Suprapubic skin (tissue), 4 donors: ENCODE data around the gene CABP4. TPM values are rescaled to one million over a fixed set of nuclear protein-coding genes. Genes with fewer than 3 reads are reported as not detected.

Source experiments
- DNase-seq, 2 donors: peaks; one replicate each; pipeline ENCODE4 v3.0.0-alpha.2; 2019; ENCODE audit warnings: low spot score in 2 of 2
- H3K27ac ChIP-seq: fragments of 200-600 bp; sonication (generic); one replicate; pipeline ENCODE4 v1.5.1; 2019
- H3K27me3 ChIP-seq: fragments of 200-600 bp; sonication (generic); one replicate; pipeline ENCODE4 v1.5.1; 2019
- H3K36me3 ChIP-seq: fragments of 200-600 bp; sonication (generic); one replicate; pipeline ENCODE4 v1.5.1; 2019
- H3K4me1 ChIP-seq: fragments of 200-600 bp; sonication (generic); one replicate; pipeline ENCODE4 v1.5.1; 2019
- H3K4me3 ChIP-seq: fragments of 200-600 bp; sonication (generic); one replicate; pipeline ENCODE4 v1.5.1; 2019; ENCODE audit warnings: mild to moderate bottlenecking
- H3K9me3 ChIP-seq: fragments of 200-600 bp; sonication (generic); one replicate; pipeline ENCODE4 v1.5.1; 2019
- EP300 ChIP-seq: sonication (generic); formaldehyde crosslinking; IDR thresholded peaks from one replicate; pipeline ENCODE4 v1.6.1; 2017; ENCODE audit warnings: antibody characterized with exemption
- POLR2A ChIP-seq, 2 donors: fragments of 450-650 bp; IDR thresholded peaks; one replicate each; pipeline ENCODE4 v1.6.1; 2017; ENCODE audit warnings: antibody characterized with exemption in 2 of 2, mild to moderate bottlenecking in 2 of 2, moderate library complexity in 2 of 2
- POLR2AphosphoS5 ChIP-seq, 3 donors: sonication (generic); formaldehyde crosslinking; IDR thresholded peaks; one replicate each; pipeline ENCODE4 v1.6.1; 2017; ENCODE audit warnings: antibody characterized with exemption in 3 of 3
- WGBS: methylation state at CpG from one replicate; pipeline ENCODE4 v1.1.5; 2018; 5-methylcytosine and 5-hydroxymethylcytosine counted together
- total RNA-seq, 4 donors: library from RNA; depleted of rRNA; stranded (reverse); fragments of >200 nt; gene quantifications; one replicate each; pipeline ENCODE4 v1.1.0, GENCODE V29; 2016
- TF ChIP-seq, protein P1 (sequence below), 2 donors: fragments of 200-600 bp in 1 of 2; fragments of 450-650 bp in 1 of 2; sonication (generic) in 1 of 2; IDR thresholded peaks; one replicate each; pipeline ENCODE4 v1.5.1; 2016 to 2019; ENCODE audit warnings: antibody characterized with exemption in 2 of 2, mild to moderate bottlenecking in 1 of 2, moderate library complexity in 1 of 2

CABP4 gene
- total RNA-seq, 4 donors from 2014 or later = 0.38 to 2.5 (median 0.72) TPM; not detected in 1

- TF ChIP-seq, protein P1, sequence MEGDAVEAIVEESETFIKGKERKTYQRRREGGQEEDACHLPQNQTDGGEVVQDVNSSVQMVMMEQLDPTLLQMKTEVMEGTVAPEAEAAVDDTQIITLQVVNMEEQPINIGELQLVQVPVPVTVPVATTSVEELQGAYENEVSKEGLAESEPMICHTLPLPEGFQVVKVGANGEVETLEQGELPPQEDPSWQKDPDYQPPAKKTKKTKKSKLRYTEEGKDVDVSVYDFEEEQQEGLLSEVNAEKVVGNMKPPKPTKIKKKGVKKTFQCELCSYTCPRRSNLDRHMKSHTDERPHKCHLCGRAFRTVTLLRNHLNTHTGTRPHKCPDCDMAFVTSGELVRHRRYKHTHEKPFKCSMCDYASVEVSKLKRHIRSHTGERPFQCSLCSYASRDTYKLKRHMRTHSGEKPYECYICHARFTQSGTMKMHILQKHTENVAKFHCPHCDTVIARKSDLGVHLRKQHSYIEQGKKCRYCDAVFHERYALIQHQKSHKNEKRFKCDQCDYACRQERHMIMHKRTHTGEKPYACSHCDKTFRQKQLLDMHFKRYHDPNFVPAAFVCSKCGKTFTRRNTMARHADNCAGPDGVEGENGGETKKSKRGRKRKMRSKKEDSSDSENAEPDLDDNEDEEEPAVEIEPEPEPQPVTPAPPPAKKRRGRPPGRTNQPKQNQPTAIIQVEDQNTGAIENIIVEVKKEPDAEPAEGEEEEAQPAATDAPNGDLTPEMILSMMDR (IDR thresholded peaks at IDR 0.05) = no peak
- TF ChIP-seq POLR2AphosphoS5 (IDR thresholded peaks at IDR 0.05) = no peak
- TF ChIP-seq EP300 = no peak
- no peak for TF ChIP-seq POLR2A (IDR thresholded peaks at IDR 0.05)
These were observed 40.3 kb downstream of the CABP4 start for GRCh38 chr11:67495234-67496005.

DNA sequence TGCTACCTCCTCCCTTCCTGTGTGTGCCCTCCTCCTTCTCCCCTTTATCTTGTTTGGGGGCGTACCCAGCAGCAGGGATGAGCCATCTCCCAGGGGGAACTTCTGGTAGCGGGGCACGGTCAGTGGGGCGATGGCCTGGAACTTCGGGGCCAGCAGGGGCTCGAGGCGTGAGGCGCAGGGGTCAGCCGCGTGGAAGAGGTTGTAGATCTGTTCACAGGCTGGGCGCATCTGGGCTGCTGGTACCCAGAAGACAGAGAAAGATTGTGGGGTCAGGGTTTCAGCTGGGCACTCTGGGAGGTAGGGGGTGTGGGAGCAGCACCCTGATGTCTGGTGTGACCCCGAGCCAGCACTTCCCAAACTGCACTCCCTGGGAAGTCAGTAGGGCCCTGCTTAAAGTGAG is 41.0 kb downstream of the CABP4 start:
- H3K36me3 ChIP-seq = peaks cover 69% of the 10 kb centered on the region
- H3K27me3 ChIP-seq = no peaks in the 10 kb centered on the region
- WGBS = 94% methylated on average over 10 of the region's 12 CpGs
- no peak for DNase-seq
- H3K4me3 ChIP-seq = no peak overlapping the region
- TF ChIP-seq, protein P1 (IDR thresholded peaks at IDR 0.05) = no peak
- TF ChIP-seq POLR2AphosphoS5 (IDR thresholded peaks at IDR 0.05) (no peak), EP300 (no peak), POLR2A (IDR thresholded peaks at IDR 0.05) (no peak)
- no peaks in the 10 kb centered on the region for H3K9me3 ChIP-seq
- no peak overlapping the region for H3K27ac ChIP-seq
- no peaks in the 10 kb centered on the region for H3K4me1 ChIP-seq

More at GRCh38 chr11:67495234-67496005, 40.3 kb downstream of the CABP4 start:
- H3K4me3 ChIP-seq = no peak overlapping the region
- H3K36me3 ChIP-seq = peaks cover 76% of the 10 kb centered on the region
- DNase-seq = no peak
- H3K27ac ChIP-seq = no peak overlapping the region
- no peaks in the 10 kb centered on the region for H3K27me3 ChIP-seq
- H3K9me3 ChIP-seq = no peaks in the 10 kb centered on the region
- 97% methylated on average over 5 of the region's 16 CpGs for WGBS
- no peaks in the 10 kb centered on the region for H3K4me1 ChIP-seq

- Histone ChIP-seq H3K27ac (no peak overlapping the region), H3K4me3 (no peak overlapping the region), H3K36me3 (peaks cover 53% of the 10 kb centered on the region), H3K4me1 (no peaks in the 10 kb centered on the region), H3K27me3 (no peaks in the 10 kb centered on the region), H3K9me3 (no peaks in the 10 kb centered on the region)
- 92% methylated on average over 10 of the region's 21 CpGs for WGBS
- peak in 1 of 2 donors; percentile 74 for DNase-seq
- TF ChIP-seq, protein P1 (IDR thresholded peaks at IDR 0.05) = no peak
- TF ChIP-seq POLR2AphosphoS5 (IDR thresholded peaks at IDR 0.05) = no peak
These were observed 42.6 kb downstream of the CABP4 start for GRCh38 chr11:67497656-67498291.

DNA sequence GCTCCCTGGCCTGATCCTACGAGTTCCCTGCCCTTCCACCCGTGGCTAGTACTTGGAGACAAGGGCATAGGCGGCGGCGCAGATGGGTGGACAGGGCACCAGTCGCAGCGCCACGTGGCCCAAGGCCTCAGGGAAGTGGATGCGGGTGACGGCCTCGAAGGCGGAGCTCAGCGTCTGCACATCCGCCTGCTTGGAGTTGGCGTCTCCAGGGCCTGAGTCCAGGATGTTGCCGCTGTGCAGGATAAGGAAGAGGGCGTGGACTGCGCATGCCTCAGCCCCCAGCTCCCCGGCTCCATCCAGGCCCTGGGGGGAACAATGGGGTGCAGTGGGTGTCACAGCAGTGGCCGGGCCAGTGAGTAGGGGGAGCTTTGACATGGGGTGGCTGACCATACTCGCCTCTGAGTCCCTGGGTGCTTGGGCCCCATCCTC is 43.4 kb downstream of the CABP4 start:
- no peak overlapping the region for H3K27ac ChIP-seq
- H3K9me3 ChIP-seq = no peaks in the 10 kb centered on the region
- peaks cover under 1% of the 10 kb centered on the region for H3K4me1 ChIP-seq
- no peaks in the 10 kb centered on the region for H3K27me3 ChIP-seq
- no peak overlapping the region for H3K4me3 ChIP-seq
- peak in 1 of 2 donors; percentile 72 for DNase-seq
- TF ChIP-seq, protein P1 (IDR thresholded peaks at IDR 0.05) = no peak
- no peak for TF ChIP-seq POLR2AphosphoS5 (IDR thresholded peaks at IDR 0.05)
- no peak for TF ChIP-seq POLR2A (IDR thresholded peaks at IDR 0.05)
- no peak for TF ChIP-seq EP300
- H3K36me3 ChIP-seq = peaks cover 45% of the 10 kb centered on the region
- 93% methylated on average over 21 of the region's 21 CpGs for WGBS

GRCh38 chr11:67499808-67500483 is 44.8 kb downstream of the CABP4 start:
- Histone ChIP-seq H3K27me3 (no peaks in the 10 kb centered on the region), H3K9me3 (no peaks in the 10 kb centered on the region), H3K4me1 (peaks cover 14% of the 10 kb centered on the region), H3K36me3 (peaks cover 32% of the 10 kb centered on the region), H3K4me3 (no peak overlapping the region), H3K27ac (no peak overlapping the region)
- 69% methylated on average over 11 of the region's 26 CpGs for WGBS
- no peak for DNase-seq
- TF ChIP-seq POLR2AphosphoS5 (IDR thresholded peaks at IDR 0.05) (no peak), POLR2A (IDR thresholded peaks at IDR 0.05) (no peak), EP300 (no peak)
- TF ChIP-seq, protein P1 (IDR thresholded peaks at IDR 0.05) = no peak
